DOHH2 (cell line): ENCODE measurements around the gene RGS10.

Source experiments
- EZH2phosphoT487 ChIP-seq: fragments of 200-600 bp; sonication (generic); IDR thresholded peaks from 2 replicates; pipeline ENCODE4 v1.6.1; 2017; ENCODE audit warnings: borderline replicate concordance, mild to moderate bottlenecking, antibody characterized with exemption, low read length, moderate library complexity, mixed read lengths
- TF ChIP-seq, protein P1 (sequence below): fragments of 200-600 bp; sonication (generic); IDR thresholded peaks from one replicate; pipeline ENCODE4 v1.5.1; 2014; ENCODE audit warnings: antibody characterized with exemption, mild to moderate bottlenecking, low read depth, low read length; ENCODE audit not compliant: poor library complexity, severe bottlenecking

GRCh38 chr10:119491966-119492757 lies 50.4 kb downstream of the RGS10 start:
- TF ChIP-seq, protein P1, sequence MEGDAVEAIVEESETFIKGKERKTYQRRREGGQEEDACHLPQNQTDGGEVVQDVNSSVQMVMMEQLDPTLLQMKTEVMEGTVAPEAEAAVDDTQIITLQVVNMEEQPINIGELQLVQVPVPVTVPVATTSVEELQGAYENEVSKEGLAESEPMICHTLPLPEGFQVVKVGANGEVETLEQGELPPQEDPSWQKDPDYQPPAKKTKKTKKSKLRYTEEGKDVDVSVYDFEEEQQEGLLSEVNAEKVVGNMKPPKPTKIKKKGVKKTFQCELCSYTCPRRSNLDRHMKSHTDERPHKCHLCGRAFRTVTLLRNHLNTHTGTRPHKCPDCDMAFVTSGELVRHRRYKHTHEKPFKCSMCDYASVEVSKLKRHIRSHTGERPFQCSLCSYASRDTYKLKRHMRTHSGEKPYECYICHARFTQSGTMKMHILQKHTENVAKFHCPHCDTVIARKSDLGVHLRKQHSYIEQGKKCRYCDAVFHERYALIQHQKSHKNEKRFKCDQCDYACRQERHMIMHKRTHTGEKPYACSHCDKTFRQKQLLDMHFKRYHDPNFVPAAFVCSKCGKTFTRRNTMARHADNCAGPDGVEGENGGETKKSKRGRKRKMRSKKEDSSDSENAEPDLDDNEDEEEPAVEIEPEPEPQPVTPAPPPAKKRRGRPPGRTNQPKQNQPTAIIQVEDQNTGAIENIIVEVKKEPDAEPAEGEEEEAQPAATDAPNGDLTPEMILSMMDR, result no peak
- no peak for TF ChIP-seq EZH2phosphoT487
